HG02571 (cell line): ENCODE data around the gene ANK2.
"Not testable (repeated sequence)": the region's sequence is repeated elsewhere in the genome, so short reads cannot be mapped to it uniquely, and the experiment has no call there.

Source experiments
- ATAC-seq: cut with Tn5 transposase; IDR thresholded peaks from one replicate; pipeline ENCODE4 v1.9.1; 2021; ENCODE audit warnings: mild to moderate bottlenecking, moderate library complexity; ENCODE audit not compliant: unreplicated experiment

Gene ANK2

GRCh38 chr4:113186913-113187312 is 137.5 kb downstream of the ANK2 start:
- no peak for ATAC-seq

- no peak for ATAC-seq
These were observed 137.9 kb downstream of the ANK2 start for GRCh38 chr4:113187358-113187757.

GRCh38 chr4:113189546-113189945 is 140.1 kb downstream of the ANK2 start:
- ATAC-seq, result no peak

GRCh38 chr4:113209153-113209552 is 159.7 kb downstream of the ANK2 start:
- ATAC-seq, result peak; percentile 48

- ATAC-seq, result no peak
These were observed 160.3 kb downstream of the ANK2 start for GRCh38 chr4:113209652-113210320.

GRCh38 chr4:113212613-113213012 is 163.2 kb downstream of the ANK2 start:
- ATAC-seq, result no peak

GRCh38 chr4:113221990-113222389 is 172.5 kb downstream of the ANK2 start:
- ATAC-seq, result no peak

GRCh38 chr4:113222471-113222870 is 173.0 kb downstream of the ANK2 start:
- ATAC-seq, result no peak

- ATAC-seq, result no peak
These were observed 173.5 kb downstream of the ANK2 start for GRCh38 chr4:113223001-113223400.

GRCh38 chr4:113232194-113232593 is 182.7 kb downstream of the ANK2 start:
- ATAC-seq, result no peak

- no peak for ATAC-seq
These were observed 187.5 kb downstream of the ANK2 start for GRCh38 chr4:113236916-113237315.

GRCh38 chr4:113243312-113243711 is 193.9 kb downstream of the ANK2 start:
- no peak for ATAC-seq

GRCh38 chr4:113244747-113245146 is 195.3 kb downstream of the ANK2 start:
- not testable (repeated sequence) for ATAC-seq

- ATAC-seq, result no peak
These were observed 198.9 kb downstream of the ANK2 start for GRCh38 chr4:113248320-113248719.

- ATAC-seq, result no peak
These were observed 206.2 kb downstream of the ANK2 start for GRCh38 chr4:113255628-113256027.

GRCh38 chr4:113256946-113257345 is 207.5 kb downstream of the ANK2 start:
- no peak for ATAC-seq

- no peak for ATAC-seq
These were observed 211.2 kb downstream of the ANK2 start for GRCh38 chr4:113260688-113261087.

GRCh38 chr4:113263274-113263673 is 213.8 kb downstream of the ANK2 start:
- no peak for ATAC-seq

GRCh38 chr4:113270520-113271319 is 221.3 kb downstream of the ANK2 start:
- no peak for ATAC-seq

- ATAC-seq, result no peak
These were observed 223.1 kb downstream of the ANK2 start for GRCh38 chr4:113272523-113272922.

- no peak for ATAC-seq
These were observed 224.3 kb downstream of the ANK2 start for GRCh38 chr4:113273721-113274220.
